HEK293 (cell line): ENCODE results near the gene CCSER2.

ENCODE experiments used
- CTCF ChIA-PET: fragments of 350-600 bp; formaldehyde crosslinking; extraction: SDS; loops from one replicate; lab custom pipeline; 2021; ENCODE audit warnings: antibody characterized with exemption; lab: Yijun Ruan, JAX
- POLR2A ChIA-PET: fragments of 300-600 bp; formaldehyde crosslinking; extraction: SDS; loops from one replicate; lab custom pipeline; 2020; ENCODE audit warnings: antibody characterized with exemption, inconsistent platforms; lab: Yijun Ruan, JAX
- H3K27ac ChIP-seq: fragments of 200-500 bp; sonication (Bioruptor generic); 2 replicates; pipeline ENCODE4 v1.5.1; 2014; ENCODE audit warnings: low read depth, low read length, control low read depth, inconsistent platforms; ENCODE audit errors: extremely low read depth
- H3K36me3 ChIP-seq, 2 experiments: fragments of 200-500 bp in 1 of 2; sonication (Bioruptor generic) in 1 of 2; 1 replicate in 1 of 2; 2 replicates in 1 of 2; pipeline ENCODE4 v1.5.1; 2014 to 2017; ENCODE audit warnings: inconsistent platforms in 2 of 2, low read length in 2 of 2; ENCODE audit not compliant: control insufficient read depth in 2 of 2, insufficient read depth in 1 of 2
- H3K4me1 ChIP-seq: fragments of 200-500 bp; sonication (Bioruptor generic); 2 replicates; pipeline ENCODE4 v1.5.1; 2014; ENCODE audit warnings: mild to moderate bottlenecking, low read length, inconsistent platforms; ENCODE audit not compliant: control insufficient read depth, insufficient read depth
- H3K4me3 ChIP-seq: 2 replicates; pipeline ENCODE4 v1.5.1; 2011; ENCODE audit warnings: low read depth, mild to moderate bottlenecking, control low read depth, low read length, moderate library complexity
- H3K9me3 ChIP-seq: fragments of 200-500 bp; sonication (Bioruptor generic); 2 replicates; pipeline ENCODE4 v1.5.1; 2014; ENCODE audit warnings: low read depth, low read length, inconsistent platforms; ENCODE audit not compliant: control insufficient read depth, insufficient read depth
- IKZF3 ChIP-seq: fragments of 450-650 bp; IDR thresholded peaks from 2 replicates; pipeline ENCODE4 v1.5.0; 2018; ENCODE audit warnings: missing biosample characterization, mild to moderate bottlenecking, missing genetic modification characterization, moderate library complexity
- PRDM4 ChIP-seq: fragments of 450-650 bp; formaldehyde crosslinking; IDR thresholded peaks from 2 replicates; pipeline ENCODE4 v1.5.1; 2017; ENCODE audit warnings: missing biosample characterization, missing genetic modification characterization
- RBAK ChIP-seq: fragments of 450-650 bp; formaldehyde crosslinking; IDR thresholded peaks from 2 replicates; pipeline ENCODE4 v1.5.1; 2016; ENCODE audit warnings: missing biosample characterization, missing genetic modification characterization
- REPIN1 ChIP-seq: fragments of 450-650 bp; formaldehyde crosslinking; IDR thresholded peaks from 2 replicates; pipeline ENCODE4 v1.5.1; 2017; ENCODE audit warnings: missing biosample characterization, missing genetic modification characterization, low read depth
- ZBTB17 ChIP-seq: fragments of 450-650 bp; formaldehyde crosslinking; IDR thresholded peaks from 2 replicates; pipeline ENCODE4 v1.5.1; 2016; ENCODE audit warnings: missing biosample characterization, missing genetic modification characterization
- ZNF157 ChIP-seq: fragments of 450-650 bp; formaldehyde crosslinking; IDR thresholded peaks from 2 replicates; pipeline ENCODE4 v1.5.1; 2016; ENCODE audit warnings: missing biosample characterization, missing genetic modification characterization
- ZNF266 ChIP-seq: fragments of 450-650 bp; formaldehyde crosslinking; IDR thresholded peaks from 2 replicates; pipeline ENCODE4 v1.5.1; 2016; ENCODE audit warnings: missing biosample characterization, missing genetic modification characterization, low read depth
- ZNF394 ChIP-seq: fragments of 450-650 bp; formaldehyde crosslinking; IDR thresholded peaks from 2 replicates; pipeline ENCODE4 v1.5.1; 2016; ENCODE audit warnings: missing biosample characterization, missing genetic modification characterization, mild to moderate bottlenecking, moderate library complexity, borderline replicate concordance
- ZNF416 ChIP-seq: fragments of 450-650 bp; formaldehyde crosslinking; IDR thresholded peaks from 2 replicates; pipeline ENCODE4 v1.5.1; 2016; ENCODE audit warnings: missing biosample characterization, missing genetic modification characterization
- ZNF544 ChIP-seq: fragments of 450-650 bp; formaldehyde crosslinking; IDR thresholded peaks from 2 replicates; pipeline ENCODE4 v1.5.0; 2017; ENCODE audit warnings: missing biosample characterization, missing genetic modification characterization
- ZNF658 ChIP-seq: fragments of 450-650 bp; formaldehyde crosslinking; IDR thresholded peaks from 2 replicates; pipeline ENCODE4; 2016; ENCODE audit warnings: missing biosample characterization, missing genetic modification characterization
- TF ChIP-seq, protein P1 (sequence below): IDR thresholded peaks from 2 replicates; pipeline ENCODE4 v1.6.1; 2011; ENCODE audit warnings: mild to moderate bottlenecking, low read depth, low read length, borderline replicate concordance
- TF ChIP-seq, protein P2 (sequence below): fragments of 450-650 bp; formaldehyde crosslinking; conservative IDR thresholded peaks from 2 replicates; pipeline ENCODE4 v1.5.1; 2016; ENCODE audit warnings: low read depth, missing biosample characterization, missing genetic modification characterization
- TF ChIP-seq, protein P3 (sequence below): fragments of 450-650 bp; formaldehyde crosslinking; IDR thresholded peaks from 2 replicates; pipeline ENCODE4 v1.5.1; 2017; ENCODE audit warnings: missing biosample characterization, missing genetic modification characterization
- TF ChIP-seq, protein P4 (sequence below): sonication (generic); formaldehyde crosslinking; IDR thresholded peaks from 2 replicates; pipeline ENCODE4 v1.8.1; 2022; ENCODE audit warnings: mild to moderate bottlenecking, moderate library complexity, missing genetic modification reagents

Gene CCSER2

DNA sequence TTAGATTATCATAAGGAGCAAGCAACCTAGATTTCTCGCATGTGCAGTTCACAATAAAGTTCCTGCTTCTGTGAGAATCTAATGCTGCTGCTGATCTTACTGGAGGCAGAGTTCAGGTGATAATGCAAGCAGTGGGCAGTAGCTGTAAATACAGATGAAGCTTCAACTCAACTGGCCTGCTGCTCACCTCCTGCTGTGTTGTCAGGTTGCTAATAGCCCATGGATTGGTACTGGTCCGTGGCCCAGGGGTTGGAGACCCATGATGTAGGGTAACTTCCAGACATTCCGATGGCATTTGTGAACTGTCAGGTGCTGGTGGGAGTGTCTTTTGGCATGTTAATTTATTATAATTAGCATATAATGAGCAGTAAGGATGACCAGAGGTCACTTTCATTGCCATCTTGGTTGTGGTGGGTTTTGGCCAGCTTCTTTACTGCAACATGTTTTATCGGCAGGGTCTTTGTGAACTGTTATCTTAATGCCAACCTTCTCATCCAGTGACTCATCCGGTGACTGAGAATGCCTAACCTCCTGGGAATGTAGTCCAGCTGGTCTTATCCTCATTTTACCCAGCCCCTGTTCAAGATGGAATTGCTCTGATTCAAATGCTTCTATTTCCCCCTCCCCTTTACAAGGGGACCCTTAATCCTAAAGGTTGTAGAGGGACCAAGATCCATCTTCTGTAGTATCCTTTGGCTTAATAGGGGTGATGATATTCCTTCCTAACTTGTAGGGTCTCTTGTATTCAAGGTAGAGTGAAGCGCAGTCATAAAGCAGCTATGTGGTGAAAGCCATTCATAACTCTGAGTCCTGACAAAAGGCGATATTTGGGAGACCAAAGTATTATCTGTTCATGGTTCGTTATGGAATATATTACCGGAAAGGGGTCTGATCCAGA, 165.8 kb downstream of the CCSER2 start:
- H3K36me3 ChIP-seq: no peaks in the 10 kb centered on the region
- POLR2A ChIA-PET: interaction anchor here (0.7 kb wide), 1 partner anchor 29 kb away, joined by 4 read pairs; no protein-coding TSS in a partner anchor
- CTCF ChIA-PET: interaction anchor here (0.5 to 0.9 kb wide), 3 partner anchors 118 to 722 kb away, joined by 3 read pairs; no protein-coding TSS in a partner anchor
- no peak overlapping the region for H3K4me3 ChIP-seq
- H3K9me3 ChIP-seq: no peaks in the 10 kb centered on the region; the same call in 1 of the 2 replicates
- 0 out of 2 replicates have a peak, but pooled peaks cover 2% of the 10 kb centered on the region for H3K4me1 ChIP-seq
- no peak overlapping the region for H3K27ac ChIP-seq
- TF ChIP-seq ZNF394 (tag by site-specific recombination): no peak
- TF ChIP-seq REPIN1 (tag by site-specific recombination): no peak
- no peak for TF ChIP-seq PRDM4
- TF ChIP-seq ZNF544 (tag by site-specific recombination): no peak
- TF ChIP-seq, protein P1, sequence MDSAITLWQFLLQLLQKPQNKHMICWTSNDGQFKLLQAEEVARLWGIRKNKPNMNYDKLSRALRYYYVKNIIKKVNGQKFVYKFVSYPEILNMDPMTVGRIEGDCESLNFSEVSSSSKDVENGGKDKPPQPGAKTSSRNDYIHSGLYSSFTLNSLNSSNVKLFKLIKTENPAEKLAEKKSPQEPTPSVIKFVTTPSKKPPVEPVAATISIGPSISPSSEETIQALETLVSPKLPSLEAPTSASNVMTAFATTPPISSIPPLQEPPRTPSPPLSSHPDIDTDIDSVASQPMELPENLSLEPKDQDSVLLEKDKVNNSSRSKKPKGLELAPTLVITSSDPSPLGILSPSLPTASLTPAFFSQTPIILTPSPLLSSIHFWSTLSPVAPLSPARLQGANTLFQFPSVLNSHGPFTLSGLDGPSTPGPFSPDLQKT: no peak
- TF ChIP-seq, protein P2, sequence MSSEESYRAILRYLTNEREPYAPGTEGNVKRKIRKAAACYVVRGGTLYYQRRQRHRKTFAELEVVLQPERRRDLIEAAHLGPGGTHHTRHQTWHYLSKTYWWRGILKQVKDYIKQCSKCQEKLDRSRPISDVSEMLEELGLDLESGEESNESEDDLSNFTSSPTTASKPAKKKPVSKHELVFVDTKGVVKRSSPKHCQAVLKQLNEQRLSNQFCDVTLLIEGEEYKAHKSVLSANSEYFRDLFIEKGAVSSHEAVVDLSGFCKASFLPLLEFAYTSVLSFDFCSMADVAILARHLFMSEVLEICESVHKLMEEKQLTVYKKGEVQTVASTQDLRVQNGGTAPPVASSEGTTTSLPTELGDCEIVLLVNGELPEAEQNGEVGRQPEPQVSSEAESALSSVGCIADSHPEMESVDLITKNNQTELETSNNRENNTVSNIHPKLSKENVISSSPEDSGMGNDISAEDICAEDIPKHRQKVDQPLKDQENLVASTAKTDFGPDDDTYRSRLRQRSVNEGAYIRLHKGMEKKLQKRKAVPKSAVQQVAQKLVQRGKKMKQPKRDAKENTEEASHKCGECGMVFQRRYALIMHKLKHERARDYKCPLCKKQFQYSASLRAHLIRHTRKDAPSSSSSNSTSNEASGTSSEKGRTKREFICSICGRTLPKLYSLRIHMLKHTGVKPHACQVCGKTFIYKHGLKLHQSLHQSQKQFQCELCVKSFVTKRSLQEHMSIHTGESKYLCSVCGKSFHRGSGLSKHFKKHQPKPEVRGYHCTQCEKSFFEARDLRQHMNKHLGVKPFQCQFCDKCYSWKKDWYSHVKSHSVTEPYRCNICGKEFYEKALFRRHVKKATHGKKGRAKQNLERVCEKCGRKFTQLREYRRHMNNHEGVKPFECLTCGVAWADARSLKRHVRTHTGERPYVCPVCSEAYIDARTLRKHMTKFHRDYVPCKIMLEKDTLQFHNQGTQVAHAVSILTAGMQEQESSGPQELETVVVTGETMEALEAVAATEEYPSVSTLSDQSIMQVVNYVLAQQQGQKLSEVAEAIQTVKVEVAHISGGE: no peak
- no peak for TF ChIP-seq ZNF416 (tag by site-specific recombination)
- TF ChIP-seq, protein P3, sequence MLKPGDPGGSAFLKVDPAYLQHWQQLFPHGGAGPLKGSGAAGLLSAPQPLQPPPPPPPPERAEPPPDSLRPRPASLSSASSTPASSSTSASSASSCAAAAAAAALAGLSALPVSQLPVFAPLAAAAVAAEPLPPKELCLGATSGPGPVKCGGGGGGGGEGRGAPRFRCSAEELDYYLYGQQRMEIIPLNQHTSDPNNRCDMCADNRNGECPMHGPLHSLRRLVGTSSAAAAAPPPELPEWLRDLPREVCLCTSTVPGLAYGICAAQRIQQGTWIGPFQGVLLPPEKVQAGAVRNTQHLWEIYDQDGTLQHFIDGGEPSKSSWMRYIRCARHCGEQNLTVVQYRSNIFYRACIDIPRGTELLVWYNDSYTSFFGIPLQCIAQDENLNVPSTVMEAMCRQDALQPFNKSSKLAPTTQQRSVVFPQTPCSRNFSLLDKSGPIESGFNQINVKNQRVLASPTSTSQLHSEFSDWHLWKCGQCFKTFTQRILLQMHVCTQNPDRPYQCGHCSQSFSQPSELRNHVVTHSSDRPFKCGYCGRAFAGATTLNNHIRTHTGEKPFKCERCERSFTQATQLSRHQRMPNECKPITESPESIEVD (tag by site-specific recombination): no peak
- TF ChIP-seq ZBTB17 (tag by site-specific recombination): no peak
- no peak for TF ChIP-seq ZNF266 (tag by site-specific recombination)
- TF ChIP-seq, protein P4, sequence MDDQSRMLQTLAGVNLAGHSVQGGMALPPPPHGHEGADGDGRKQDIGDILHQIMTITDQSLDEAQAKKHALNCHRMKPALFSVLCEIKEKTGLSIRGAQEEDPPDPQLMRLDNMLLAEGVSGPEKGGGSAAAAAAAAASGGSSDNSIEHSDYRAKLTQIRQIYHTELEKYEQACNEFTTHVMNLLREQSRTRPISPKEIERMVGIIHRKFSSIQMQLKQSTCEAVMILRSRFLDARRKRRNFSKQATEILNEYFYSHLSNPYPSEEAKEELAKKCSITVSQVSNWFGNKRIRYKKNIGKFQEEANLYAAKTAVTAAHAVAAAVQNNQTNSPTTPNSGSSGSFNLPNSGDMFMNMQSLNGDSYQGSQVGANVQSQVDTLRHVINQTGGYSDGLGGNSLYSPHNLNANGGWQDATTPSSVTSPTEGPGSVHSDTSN: no peak
- no peak for TF ChIP-seq ZNF658 (tag by site-specific recombination)
- no peak for TF ChIP-seq RBAK (tag by site-specific recombination)
- TF ChIP-seq ZNF157 (tag by site-specific recombination): no peak
- no peak for TF ChIP-seq IKZF3 (tag by site-specific recombination)
